H1 (cell line): ENCODE results near the gene SPEM3. TPM values are rescaled to one million over a fixed set of nuclear protein-coding genes. Genes with fewer than 3 reads are reported as not detected.

ENCODE experiments used
- ASH2L ChIP-seq: fragments of 200-600, 300-600 bp; sonication (generic); IDR thresholded peaks from one replicate; pipeline ENCODE4 v1.7.1; 2017; ENCODE audit warnings: low read length
- BCL11A ChIP-seq, 2 experiments: IDR thresholded peaks; one replicate each; pipeline ENCODE4 v1.6.1; 2011; ENCODE audit warnings: low read depth in 2 of 2, low read length in 2 of 2, mild to moderate bottlenecking in 2 of 2
- CHD2 ChIP-seq: IDR thresholded peaks from 2 replicates; pipeline ENCODE4 v1.6.1; 2012; ENCODE audit warnings: low read length, improper control_type of control experiment
- GTF2F1 ChIP-seq: IDR thresholded peaks from 2 replicates; pipeline ENCODE4 v1.6.1; 2012; ENCODE audit warnings: low read depth, low read length, improper control_type of control experiment, borderline replicate concordance
- JUN ChIP-seq: IDR thresholded peaks from 2 replicates; pipeline ENCODE4 v1.6.1; 2011; ENCODE audit warnings: low read depth, mild to moderate bottlenecking, improper control_type of control experiment, low read length
- NRF1 ChIP-seq: IDR thresholded peaks from 2 replicates; pipeline ENCODE4 v1.6.1; 2011; ENCODE audit warnings: mild to moderate bottlenecking, low read depth, low read length, improper control_type of control experiment
- RAD21 ChIP-seq, 2 experiments: IDR thresholded peaks in 1 of 2; conservative IDR thresholded peaks in 1 of 2; 2 replicates each; pipeline ENCODE4 v1.6.1; 2011; ENCODE audit warnings: low read depth in 2 of 2, low read length in 2 of 2, improper control_type of control experiment in 1 of 2, inconsistent platforms in 1 of 2, mild to moderate bottlenecking in 1 of 2, moderate library complexity in 1 of 2
- RXRA ChIP-seq: IDR thresholded peaks from 2 replicates; pipeline ENCODE4 v1.6.1; 2011; ENCODE audit warnings: low read depth, mild to moderate bottlenecking, low read length, moderate library complexity; ENCODE audit not compliant: insufficient read depth
- SIRT6 ChIP-seq: IDR thresholded peaks from one replicate; pipeline ENCODE4 v1.7.1; 2012; ENCODE audit warnings: low read length, inconsistent platforms
- SP2 ChIP-seq: IDR thresholded peaks from 2 replicates; pipeline ENCODE4 v1.6.1; 2012; ENCODE audit warnings: mild to moderate bottlenecking, low read length, inconsistent platforms
- TAF1 ChIP-seq: IDR thresholded peaks from 2 replicates; pipeline ENCODE4 v1.6.1; 2011; ENCODE audit warnings: mild to moderate bottlenecking, low read depth, low read length
- TAF7 ChIP-seq: optimal IDR thresholded peaks from 2 replicates; pipeline ENCODE3; 2011; ENCODE audit warnings: low read depth, mild to moderate bottlenecking, inconsistent platforms, low read length, moderate library complexity, borderline replicate concordance
- TCF12 ChIP-seq: IDR thresholded peaks from 2 replicates; pipeline ENCODE4 v1.6.1; 2011; ENCODE audit warnings: low read depth, mild to moderate bottlenecking, low read length
- YY1 ChIP-seq: IDR thresholded peaks from 2 replicates; pipeline ENCODE4 v1.6.1; 2011; ENCODE audit warnings: low read depth, mild to moderate bottlenecking, low read length
- polyA plus RNA-seq, 7 experiments: library from polyadenylated mRNA; depleted of rRNA in 3 of 7; stranded (reverse) in 5 of 7; unstranded in 2 of 7; fragments of >200 nt in 5 of 7; fragments of 200-250 nt in 2 of 7; gene quantifications; 1 replicate in 5 of 7; 2 replicates in 1 of 7; 4 replicates in 1 of 7; pipeline versions ENCODE4 v1.2.1 to v1.2.3, GENCODE V29; 2011 to 2013; ENCODE audit warnings: missing spikeins in 2 of 7, mixed read lengths in 2 of 7
- total RNA-seq: library from RNA; stranded (reverse); fragmentation: NEBNext Ultra II Directional; extraction: Animal tissue kit (Norgen Biotek cat#: 25700); gene quantifications from 2 replicates; pipeline ENCODE4 v1.2.1, GENCODE V29; 2021
- TF ChIP-seq, protein P1 (sequence below), 3 experiments: IDR thresholded peaks; 1 replicate in 2 of 3; 2 replicates in 1 of 3; pipeline versions ENCODE4 v1.5.1 to v1.6.1; 2011; ENCODE audit warnings: low read length in 3 of 3, mild to moderate bottlenecking in 3 of 3, inconsistent platforms in 2 of 3, low read depth in 1 of 3, moderate library complexity in 1 of 3; ENCODE audit not compliant: insufficient read depth in 1 of 3; ENCODE audit errors: control extremely low read depth in 1 of 3
- TF ChIP-seq, protein P2 (sequence below): IDR thresholded peaks from 2 replicates; pipeline ENCODE4 v1.6.1; 2012; ENCODE audit warnings: inconsistent platforms
- TF ChIP-seq, protein P3 (sequence below): IDR thresholded peaks from 2 replicates; pipeline ENCODE4 v1.6.1; 2012; ENCODE audit warnings: inconsistent platforms

The SPEM3 gene
- total and polyA plus RNA-seq, 2 of the 8 experiments (the other 6 are each of a cell fraction or from before 2014, with no cell fraction given), result 0.02 TPM; not detected in 1

DNA sequence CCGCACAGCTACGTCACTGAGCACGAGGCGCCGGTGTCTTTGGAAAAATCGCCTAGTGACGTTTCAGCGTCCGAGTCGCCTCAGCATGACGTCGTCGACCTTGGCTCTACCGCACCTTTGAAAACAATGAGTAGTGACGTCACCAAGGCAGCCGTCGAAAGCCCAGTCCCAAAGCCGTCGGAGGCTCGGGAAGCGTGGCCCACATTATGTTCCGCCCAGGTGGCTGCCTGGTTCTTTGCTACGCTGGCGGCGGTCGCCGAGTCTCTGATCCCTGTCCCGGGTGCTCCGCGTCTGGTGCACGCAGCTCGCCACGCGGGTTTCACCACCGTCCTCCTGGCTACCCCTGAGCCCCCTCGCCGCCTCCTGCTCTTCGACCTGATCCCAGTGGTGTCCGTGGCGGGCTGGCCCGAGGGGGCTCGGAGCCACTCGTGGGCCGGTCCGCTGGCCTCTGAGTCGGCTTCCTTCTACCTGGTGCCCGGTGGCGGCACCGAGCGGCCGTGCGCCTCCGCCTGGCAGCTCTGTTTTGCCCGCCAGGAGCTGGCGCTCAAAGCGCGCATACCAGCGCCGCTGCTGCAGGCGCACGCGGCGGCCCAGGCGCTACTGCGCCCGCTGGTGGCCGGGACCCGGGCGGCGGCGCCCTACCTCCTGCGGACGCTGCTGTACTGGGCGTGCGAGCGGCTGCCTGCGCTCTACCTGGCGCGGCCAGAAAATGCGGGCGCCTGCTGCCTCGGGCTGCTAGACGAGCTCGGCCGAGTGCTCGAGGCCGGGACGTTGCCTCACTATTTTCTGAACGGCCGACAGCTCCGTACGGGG lies 8.1 kb downstream of the SPEM3 start (continued):
- TF ChIP-seq GTF2F1 (no peak), CHD2 (peak; percentile 15; the same call in 1 of the 2 replicates), ASH2L (no peak), RXRA (no peak), TCF12 (peak; percentile 59; the same call in 1 of the 2 replicates), YY1 (peak; percentile 79), JUN (0 out of 2 replicates have a peak, but pooled peaks have one; percentile 19), TAF1 (peak; percentile 82), SIRT6 (no peak), NRF1 (no peak), BCL11A (IDR thresholded peaks at IDR 0.05; ENCODE audit: low read depth in 2 of 2, low read length in 2 of 2) (no peak), TAF7 (peak; percentile 90), RAD21 (IDR thresholded peaks at IDR 0.05 in 1 of 2, conservative IDR thresholded peaks at IDR 0.05 in 1 of 2; ENCODE audit: low read depth in 2 of 2, low read length in 2 of 2) (peak; percentile 50 to 80; a peak in 3 of 4 replicates), SP2 (no peak)
- TF ChIP-seq, protein P1, sequence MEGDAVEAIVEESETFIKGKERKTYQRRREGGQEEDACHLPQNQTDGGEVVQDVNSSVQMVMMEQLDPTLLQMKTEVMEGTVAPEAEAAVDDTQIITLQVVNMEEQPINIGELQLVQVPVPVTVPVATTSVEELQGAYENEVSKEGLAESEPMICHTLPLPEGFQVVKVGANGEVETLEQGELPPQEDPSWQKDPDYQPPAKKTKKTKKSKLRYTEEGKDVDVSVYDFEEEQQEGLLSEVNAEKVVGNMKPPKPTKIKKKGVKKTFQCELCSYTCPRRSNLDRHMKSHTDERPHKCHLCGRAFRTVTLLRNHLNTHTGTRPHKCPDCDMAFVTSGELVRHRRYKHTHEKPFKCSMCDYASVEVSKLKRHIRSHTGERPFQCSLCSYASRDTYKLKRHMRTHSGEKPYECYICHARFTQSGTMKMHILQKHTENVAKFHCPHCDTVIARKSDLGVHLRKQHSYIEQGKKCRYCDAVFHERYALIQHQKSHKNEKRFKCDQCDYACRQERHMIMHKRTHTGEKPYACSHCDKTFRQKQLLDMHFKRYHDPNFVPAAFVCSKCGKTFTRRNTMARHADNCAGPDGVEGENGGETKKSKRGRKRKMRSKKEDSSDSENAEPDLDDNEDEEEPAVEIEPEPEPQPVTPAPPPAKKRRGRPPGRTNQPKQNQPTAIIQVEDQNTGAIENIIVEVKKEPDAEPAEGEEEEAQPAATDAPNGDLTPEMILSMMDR (IDR thresholded peaks at IDR 0.05; ENCODE audit: control extremely low read depth in 1 of 3, insufficient read depth in 1 of 3, low read depth in 1 of 3, low read length in 3 of 3), result peak; percentile 63 to 99 (median 79)
- TF ChIP-seq, protein P2, sequence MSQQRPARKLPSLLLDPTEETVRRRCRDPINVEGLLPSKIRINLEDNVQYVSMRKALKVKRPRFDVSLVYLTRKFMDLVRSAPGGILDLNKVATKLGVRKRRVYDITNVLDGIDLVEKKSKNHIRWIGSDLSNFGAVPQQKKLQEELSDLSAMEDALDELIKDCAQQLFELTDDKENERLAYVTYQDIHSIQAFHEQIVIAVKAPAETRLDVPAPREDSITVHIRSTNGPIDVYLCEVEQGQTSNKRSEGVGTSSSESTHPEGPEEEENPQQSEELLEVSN, result peak; percentile 58
- TF ChIP-seq, protein P3, sequence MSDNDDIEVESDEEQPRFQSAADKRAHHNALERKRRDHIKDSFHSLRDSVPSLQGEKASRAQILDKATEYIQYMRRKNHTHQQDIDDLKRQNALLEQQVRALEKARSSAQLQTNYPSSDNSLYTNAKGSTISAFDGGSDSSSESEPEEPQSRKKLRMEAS, result peak; percentile 89
